ENCODE data around the gene MRPL23.
"Not testable (repeated sequence)": the region's sequence is repeated elsewhere in the genome, so short reads cannot be mapped to it uniquely, and the experiment has no call there.

The MRPL23 gene

DNA sequence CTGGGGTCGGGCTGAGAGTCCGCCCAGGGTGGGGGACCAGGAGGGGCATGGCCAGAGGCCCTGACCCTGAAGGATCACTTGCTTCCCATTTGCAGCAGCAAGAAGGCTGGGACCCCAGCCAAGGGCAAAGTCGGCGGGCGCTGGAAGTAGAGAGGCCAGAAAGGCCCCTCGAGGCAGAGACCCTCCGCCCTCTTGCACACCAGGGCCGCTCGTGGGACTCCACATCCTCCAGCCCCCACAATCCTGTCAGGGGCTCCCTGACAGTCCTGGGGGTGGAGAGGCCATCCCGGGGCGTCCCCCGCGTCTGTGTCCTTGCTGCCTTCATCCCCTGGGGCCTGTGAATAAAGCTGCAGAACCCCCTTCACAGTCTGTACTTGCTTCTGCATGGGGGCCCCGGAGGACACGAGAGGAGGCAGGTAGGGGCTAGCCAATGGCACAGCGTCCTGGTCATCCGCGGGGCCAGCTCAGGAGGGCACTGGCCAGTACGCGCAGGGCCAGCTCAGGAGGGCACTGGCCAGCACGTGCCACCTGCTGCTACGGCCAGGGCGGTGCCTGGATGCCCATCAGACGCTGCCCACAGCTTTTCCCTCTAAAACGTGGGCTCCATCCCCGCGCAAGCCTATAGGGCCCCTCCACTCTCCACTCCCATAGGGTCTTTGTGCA is 8.7 kb upstream of the MRPL23 start:
- no peak for DNase-seq
- Histone ChIP-seq H3K27ac (ENCODE audit: low read length) (no peak overlapping the region), H3K36me3 (ENCODE audit: insufficient read depth, low read length) (no peaks in the 10 kb centered on the region), H4K20me1 (ENCODE audit: insufficient read depth, low read length) (no peaks in the 10 kb centered on the region; the same call in 1 of the 2 replicates), H3K79me2 (ENCODE audit: insufficient read depth, low read length) (no peaks in the 10 kb centered on the region), H3K4me1 (ENCODE audit: insufficient read depth, low read length) (no peaks in the 10 kb centered on the region; the same call in 1 of the 2 replicates), H3K4me3 (ENCODE audit: low read depth in 1 of 2, low read length in 2 of 2) (no peak overlapping the region), H3K9ac (ENCODE audit: low read depth, low read length) (no peak overlapping the region), H3K9me3 (ENCODE audit: insufficient read depth, low read length, severe bottlenecking) (no peaks in the 10 kb centered on the region), H3K27me3 (ENCODE audit: insufficient read depth, low read length, poor library complexity) (no peaks in the 10 kb centered on the region), H2AFZ (ENCODE audit: low read depth, low read length) (no peak overlapping the region), H3K4me2 (ENCODE audit: insufficient read depth, low read length) (no peak overlapping the region)
- ATAC-seq (ENCODE audit: insufficient read depth, low read depth) = no peak
- no peak for TF ChIP-seq EZH2 (IDR thresholded peaks at IDR 0.05; ENCODE audit: borderline replicate concordance, low read depth, low read length, severe bottlenecking)
- TF ChIP-seq, protein P1, sequence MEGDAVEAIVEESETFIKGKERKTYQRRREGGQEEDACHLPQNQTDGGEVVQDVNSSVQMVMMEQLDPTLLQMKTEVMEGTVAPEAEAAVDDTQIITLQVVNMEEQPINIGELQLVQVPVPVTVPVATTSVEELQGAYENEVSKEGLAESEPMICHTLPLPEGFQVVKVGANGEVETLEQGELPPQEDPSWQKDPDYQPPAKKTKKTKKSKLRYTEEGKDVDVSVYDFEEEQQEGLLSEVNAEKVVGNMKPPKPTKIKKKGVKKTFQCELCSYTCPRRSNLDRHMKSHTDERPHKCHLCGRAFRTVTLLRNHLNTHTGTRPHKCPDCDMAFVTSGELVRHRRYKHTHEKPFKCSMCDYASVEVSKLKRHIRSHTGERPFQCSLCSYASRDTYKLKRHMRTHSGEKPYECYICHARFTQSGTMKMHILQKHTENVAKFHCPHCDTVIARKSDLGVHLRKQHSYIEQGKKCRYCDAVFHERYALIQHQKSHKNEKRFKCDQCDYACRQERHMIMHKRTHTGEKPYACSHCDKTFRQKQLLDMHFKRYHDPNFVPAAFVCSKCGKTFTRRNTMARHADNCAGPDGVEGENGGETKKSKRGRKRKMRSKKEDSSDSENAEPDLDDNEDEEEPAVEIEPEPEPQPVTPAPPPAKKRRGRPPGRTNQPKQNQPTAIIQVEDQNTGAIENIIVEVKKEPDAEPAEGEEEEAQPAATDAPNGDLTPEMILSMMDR (IDR thresholded peaks at IDR 0.05; ENCODE audit: borderline replicate concordance, extremely low read depth, low read length, poor library complexity, severe bottlenecking) = no peak

DNA sequence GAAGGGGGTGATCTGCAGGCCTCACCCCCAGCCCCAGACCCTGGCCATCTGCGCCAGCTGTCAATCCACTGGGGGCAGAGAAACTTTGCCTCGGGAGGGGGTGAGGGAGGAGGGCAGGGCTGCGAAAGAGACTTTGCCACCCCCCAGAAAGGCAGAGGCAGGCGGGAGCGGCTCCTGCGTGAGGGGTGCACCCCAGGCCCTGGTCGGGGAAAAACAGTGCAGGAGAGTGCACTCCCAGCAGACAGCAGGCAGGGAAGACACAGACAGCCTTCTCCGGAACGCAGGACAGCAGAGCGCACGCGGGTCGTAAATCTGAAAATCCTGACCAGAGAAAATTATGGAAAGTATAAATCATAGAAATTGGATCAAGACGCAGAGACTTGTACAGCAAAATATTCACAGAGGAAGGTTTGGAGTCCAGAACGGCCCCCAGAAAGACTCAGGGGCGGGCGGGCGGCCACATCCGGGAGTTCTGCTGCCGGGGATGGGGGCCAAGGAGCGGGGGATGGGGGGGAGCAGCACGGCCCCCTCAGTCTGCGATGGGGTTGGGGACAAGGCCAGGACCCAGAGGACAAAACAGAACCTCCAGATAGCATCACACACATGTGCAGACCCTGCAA is 8.0 kb upstream of the MRPL23 start:
- peak; percentile 23; the same call in 1 of the 3 replicates for ATAC-seq (ENCODE audit: insufficient read depth, low read depth)
- no peak overlapping the region for H3K27ac ChIP-seq (ENCODE audit: low read length)
- peak; percentile 32 for DNase-seq

GRCh38 chr11:1939788-1940187 is 7.3 kb upstream of the MRPL23 start:
- H3K4me2 ChIP-seq (ENCODE audit: insufficient read depth, low read length); H3K79me2 ChIP-seq (ENCODE audit: insufficient read depth, low read length); H3K27ac ChIP-seq (ENCODE audit: low read length): not testable (repeated sequence)

More for the DNA sequence above, 8.0 kb upstream of the MRPL23 start:
- no peaks in the 10 kb centered on the region; the same call in 1 of the 2 replicates for H3K4me1 ChIP-seq (ENCODE audit: insufficient read depth, low read length)
- H3K4me3 ChIP-seq (ENCODE audit: low read depth in 1 of 2, low read length in 2 of 2) = no peak overlapping the region
- H3K9me3 ChIP-seq (ENCODE audit: insufficient read depth, low read length, severe bottlenecking) = no peaks in the 10 kb centered on the region
- H3K79me2 ChIP-seq (ENCODE audit: insufficient read depth, low read length) = no peaks in the 10 kb centered on the region
- H3K4me2 ChIP-seq (ENCODE audit: insufficient read depth, low read length) = no peak overlapping the region
- no peaks in the 10 kb centered on the region for H3K36me3 ChIP-seq (ENCODE audit: insufficient read depth, low read length)
- no peaks in the 10 kb centered on the region; the same call in 1 of the 2 replicates for H4K20me1 ChIP-seq (ENCODE audit: insufficient read depth, low read length)
- no peak overlapping the region for H3K9ac ChIP-seq (ENCODE audit: low read depth, low read length)
- H3K27me3 ChIP-seq (ENCODE audit: insufficient read depth, low read length, poor library complexity) = no peaks in the 10 kb centered on the region
- H2AFZ ChIP-seq (ENCODE audit: low read depth, low read length) = no peak overlapping the region
- TF ChIP-seq EZH2 (IDR thresholded peaks at IDR 0.05; ENCODE audit: borderline replicate concordance, low read depth, low read length, severe bottlenecking) = no peak
- TF ChIP-seq, protein P1 (IDR thresholded peaks at IDR 0.05; ENCODE audit: borderline replicate concordance, extremely low read depth, low read length, poor library complexity, severe bottlenecking) = no peak

DNA sequence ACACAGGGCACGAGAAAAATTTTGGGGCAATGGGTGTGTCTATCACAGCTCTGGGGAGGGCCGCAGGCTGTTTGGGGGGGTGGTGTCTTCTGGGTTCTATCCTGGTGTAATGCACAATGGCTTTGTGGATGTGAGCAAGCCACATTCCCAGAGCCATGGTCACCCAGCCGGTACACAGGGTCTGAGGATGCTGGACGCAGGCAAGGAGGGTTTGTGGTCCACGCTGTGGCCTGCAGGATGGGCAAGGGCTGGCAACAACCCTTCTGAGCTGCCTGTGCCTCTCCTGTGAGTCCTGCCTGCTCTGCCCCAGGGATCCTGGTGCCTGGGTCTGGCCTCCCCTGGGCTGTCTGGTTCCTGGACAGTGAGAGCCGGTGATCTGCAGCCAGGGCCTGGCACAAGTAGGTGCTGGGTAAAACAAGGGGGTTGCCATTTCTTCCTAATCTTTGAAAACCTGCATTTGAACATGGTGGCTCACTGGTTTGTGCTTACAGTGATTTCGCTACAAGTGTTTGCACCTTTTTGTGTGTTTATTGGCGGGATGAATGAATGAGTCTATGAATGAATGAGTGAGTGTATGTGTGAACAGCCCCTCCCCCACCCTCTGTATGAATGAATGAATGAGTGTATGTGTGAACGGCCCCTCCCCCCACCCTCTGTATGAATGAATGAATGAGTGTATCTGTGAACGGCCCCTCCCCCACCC is 4.4 kb upstream of the MRPL23 start:
- H3K9ac ChIP-seq (ENCODE audit: low read depth, low read length) = no peak overlapping the region
- ATAC-seq (ENCODE audit: insufficient read depth, low read depth) (no peak), DNase-seq (no peak)
- H3K4me2 ChIP-seq (ENCODE audit: insufficient read depth, low read length) = no peak overlapping the region
- H3K27ac ChIP-seq (ENCODE audit: low read length) = no peak overlapping the region
- H4K20me1 ChIP-seq (ENCODE audit: insufficient read depth, low read length) = no peaks in the 10 kb centered on the region; the same call in 1 of the 2 replicates
- no peaks in the 10 kb centered on the region for H3K36me3 ChIP-seq (ENCODE audit: insufficient read depth, low read length)
- no peaks in the 10 kb centered on the region for H3K79me2 ChIP-seq (ENCODE audit: insufficient read depth, low read length)
- no peaks in the 10 kb centered on the region; the same call in 1 of the 2 replicates for H3K4me1 ChIP-seq (ENCODE audit: insufficient read depth, low read length)
- H3K4me3 ChIP-seq (ENCODE audit: low read depth in 1 of 2, low read length in 2 of 2) = no peak overlapping the region
- TF ChIP-seq EZH2 (IDR thresholded peaks at IDR 0.05; ENCODE audit: borderline replicate concordance, low read depth, low read length, severe bottlenecking) = no peak
- TF ChIP-seq, protein P1 (IDR thresholded peaks at IDR 0.05; ENCODE audit: borderline replicate concordance, extremely low read depth, low read length, poor library complexity, severe bottlenecking) = no peak
- H3K9me3 ChIP-seq (ENCODE audit: insufficient read depth, low read length, severe bottlenecking) = no peaks in the 10 kb centered on the region
- no peaks in the 10 kb centered on the region for H3K27me3 ChIP-seq (ENCODE audit: insufficient read depth, low read length, poor library complexity)
- no peak overlapping the region for H2AFZ ChIP-seq (ENCODE audit: low read depth, low read length)

More at GRCh38 chr11:1939788-1940187, 7.3 kb upstream of the MRPL23 start:
- not testable (repeated sequence) for H3K36me3 ChIP-seq (ENCODE audit: insufficient read depth, low read length); H3K9ac ChIP-seq (ENCODE audit: low read depth, low read length); H4K20me1 ChIP-seq (ENCODE audit: insufficient read depth, low read length); H3K27me3 ChIP-seq (ENCODE audit: insufficient read depth, low read length, poor library complexity); DNase-seq; H3K4me1 ChIP-seq (ENCODE audit: insufficient read depth, low read length); H2AFZ ChIP-seq (ENCODE audit: low read depth, low read length); H3K9me3 ChIP-seq (ENCODE audit: insufficient read depth, low read length, severe bottlenecking); H3K4me3 ChIP-seq (ENCODE audit: low read depth in 1 of 2, low read length in 2 of 2); ATAC-seq (ENCODE audit: insufficient read depth, low read depth)
